UCSD-AML1 (cell line): ENCODE measurements around the gene FAM81B.

Source experiments
- DNase-seq: peaks from one replicate; lab custom pipeline; 2025; ENCODE audit not compliant: unreplicated experiment; lab: John Stamatoyannopoulos, UW

Gene FAM81B

DNA sequence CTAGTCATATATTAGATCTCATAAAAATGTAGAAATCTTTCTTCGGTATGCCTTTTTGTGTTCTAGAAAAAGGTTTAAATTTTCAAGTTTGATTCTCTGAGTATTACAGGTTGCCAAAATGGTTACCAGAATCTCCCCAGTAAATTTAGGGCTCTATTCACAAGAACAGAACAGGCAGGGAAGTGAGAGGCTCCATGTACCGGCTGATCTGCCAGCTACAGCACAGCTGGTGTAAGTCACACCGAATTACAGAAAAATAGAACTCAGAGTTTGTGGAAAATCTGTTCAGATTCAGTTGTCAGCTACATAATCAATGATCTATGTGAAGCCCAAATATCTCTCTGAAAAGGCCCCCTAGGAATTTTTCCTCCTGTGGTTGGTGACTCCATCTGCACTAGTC lies 10.5 kb downstream of the FAM81B start:
- DNase-seq, result no peak

DNA sequence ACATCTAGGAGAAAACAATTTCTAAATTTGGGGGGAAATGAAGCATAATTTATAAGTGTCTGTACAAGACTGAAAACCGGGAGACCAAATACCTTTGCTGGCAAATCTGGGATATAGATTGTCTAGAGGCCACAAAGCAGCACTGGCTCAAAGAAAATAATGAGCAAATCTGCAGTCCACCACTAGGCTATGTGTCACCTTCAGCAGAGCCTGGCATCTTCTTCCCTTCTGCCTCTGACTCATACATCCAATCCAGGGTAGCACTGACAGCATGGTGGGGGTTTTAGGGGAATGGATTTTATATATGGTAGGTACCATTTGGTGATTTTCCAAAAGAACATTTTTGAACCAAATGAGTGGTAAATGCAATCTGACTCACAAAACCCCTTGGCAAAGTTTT lies 12.8 kb downstream of the FAM81B start:
- DNase-seq, result no peak

DNA sequence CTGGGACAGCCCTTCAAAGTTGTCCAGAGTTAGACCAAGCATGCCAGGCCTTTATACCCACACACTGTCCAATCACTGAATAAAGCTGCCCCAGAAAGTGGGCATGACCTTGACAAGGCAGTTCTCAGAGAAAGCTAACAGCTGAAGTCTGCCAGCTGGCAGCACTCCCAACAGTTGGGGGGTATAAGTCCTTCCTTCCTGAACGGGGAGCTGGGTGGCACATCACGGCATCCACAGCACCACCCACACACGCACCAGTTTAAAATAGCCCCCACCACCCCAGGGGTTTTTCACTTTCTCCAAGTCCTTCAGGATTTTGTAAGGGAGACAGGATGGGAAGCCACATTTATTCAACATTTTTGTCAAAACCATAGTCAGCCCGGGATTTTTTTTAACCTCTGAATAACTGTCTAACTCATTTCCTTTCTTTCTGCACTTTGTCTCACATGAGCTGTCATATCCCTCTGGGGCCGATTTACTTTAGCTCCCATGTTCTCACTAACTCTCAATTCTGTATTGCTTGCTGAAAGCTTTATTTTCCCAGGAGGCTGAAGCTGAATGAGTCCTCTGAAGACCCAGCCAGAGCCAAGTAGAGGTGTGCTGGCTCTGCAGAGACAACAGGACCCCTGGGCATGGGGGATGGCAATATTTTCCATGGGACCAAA lies 15.4 kb downstream of the FAM81B start:
- peak; percentile 10 for DNase-seq

DNA sequence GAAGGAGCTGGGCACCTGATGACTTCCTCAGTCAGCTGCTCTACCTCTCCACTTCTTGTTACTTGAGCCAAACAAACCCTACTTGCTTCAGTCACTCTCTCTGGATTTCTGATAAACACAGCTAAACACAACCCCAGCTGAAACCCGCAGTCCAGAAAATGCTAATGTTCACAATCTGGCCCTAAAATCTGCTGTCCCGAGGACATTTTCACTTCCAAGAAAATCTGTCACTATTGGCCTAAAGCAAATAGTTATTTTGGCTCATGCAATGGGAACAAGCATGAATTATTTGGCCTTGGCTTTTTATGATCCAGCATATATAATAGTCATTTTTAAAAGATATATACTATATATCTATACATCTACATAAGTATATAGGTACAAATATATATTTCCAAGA lies 19.1 kb downstream of the FAM81B start:
- DNase-seq, result no peak

DNA sequence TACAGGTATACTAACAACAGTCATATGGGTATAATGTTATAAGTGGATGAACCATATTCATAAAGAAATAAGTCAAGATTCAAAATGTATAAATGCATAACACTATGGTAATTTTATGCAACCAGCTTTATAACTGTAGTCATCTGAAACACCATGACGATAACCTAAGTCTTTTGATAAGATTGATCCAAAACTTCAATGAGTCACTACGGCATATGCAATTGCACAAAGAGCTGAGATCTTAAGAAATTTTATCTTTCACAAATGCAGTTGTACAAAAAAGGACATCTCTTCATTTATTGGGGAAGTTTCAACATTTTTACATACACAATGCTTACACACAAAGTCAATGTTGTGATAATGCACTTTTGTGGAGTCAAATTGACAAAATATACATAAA lies 20.3 kb downstream of the FAM81B start:
- no peak for DNase-seq

DNA sequence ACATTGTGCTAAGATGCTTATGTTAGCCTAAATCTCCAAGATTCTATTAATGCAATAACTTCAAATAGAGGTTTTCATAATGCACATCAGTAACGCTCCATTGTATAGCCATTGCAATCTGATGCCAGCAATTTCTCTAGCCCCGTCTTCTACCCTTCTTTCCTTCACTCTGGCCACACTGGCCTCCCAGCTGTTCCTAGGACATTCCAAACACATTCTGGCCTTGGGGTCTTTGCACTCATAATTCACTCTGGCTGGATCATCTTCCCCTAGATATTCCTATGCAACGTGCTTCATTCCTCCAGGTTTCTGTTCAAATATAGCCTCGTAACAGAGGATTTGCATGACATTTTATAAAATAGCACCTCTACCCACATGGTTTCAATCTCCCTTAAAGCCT lies 23.3 kb downstream of the FAM81B start:
- no peak for DNase-seq

DNA sequence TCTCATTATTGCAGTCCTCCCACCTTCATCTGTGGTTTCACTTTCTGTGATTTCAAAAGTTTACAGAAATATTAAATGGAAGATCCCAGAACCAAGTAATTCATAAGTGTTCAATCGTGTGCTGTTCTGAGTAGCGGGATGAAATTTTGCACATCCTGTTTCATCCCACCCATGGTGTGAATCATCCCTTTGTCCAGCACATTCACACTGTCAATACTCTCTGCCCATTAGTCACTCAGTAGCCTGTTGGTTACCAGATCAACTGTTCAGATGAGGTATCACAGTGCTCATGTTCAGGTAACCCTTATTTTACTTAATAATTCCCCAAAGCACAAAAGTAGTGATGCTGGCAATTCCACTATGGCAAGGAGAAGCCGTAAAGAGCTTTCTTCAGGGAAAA lies 26.8 kb downstream of the FAM81B start:
- DNase-seq, result no peak

DNA sequence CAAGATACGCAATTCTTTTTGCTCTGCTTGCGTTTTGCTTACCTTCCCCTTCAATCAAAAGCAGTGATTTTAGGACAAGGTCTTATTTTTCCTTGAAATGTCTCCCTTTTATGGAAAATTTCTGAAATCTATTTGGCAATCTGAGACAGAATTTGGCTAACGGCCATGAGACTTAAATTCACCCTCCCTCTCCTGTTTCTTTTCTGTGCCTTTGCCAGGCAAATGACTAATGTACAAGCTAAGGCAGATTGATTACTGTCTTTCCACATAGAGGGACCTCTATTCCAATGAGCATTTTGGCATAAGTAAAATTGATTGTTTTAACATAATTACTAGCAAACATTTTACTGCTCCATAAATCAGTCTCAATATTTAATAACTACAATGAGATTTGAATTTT lies 31.7 kb downstream of the FAM81B start:
- DNase-seq, result no peak

DNA sequence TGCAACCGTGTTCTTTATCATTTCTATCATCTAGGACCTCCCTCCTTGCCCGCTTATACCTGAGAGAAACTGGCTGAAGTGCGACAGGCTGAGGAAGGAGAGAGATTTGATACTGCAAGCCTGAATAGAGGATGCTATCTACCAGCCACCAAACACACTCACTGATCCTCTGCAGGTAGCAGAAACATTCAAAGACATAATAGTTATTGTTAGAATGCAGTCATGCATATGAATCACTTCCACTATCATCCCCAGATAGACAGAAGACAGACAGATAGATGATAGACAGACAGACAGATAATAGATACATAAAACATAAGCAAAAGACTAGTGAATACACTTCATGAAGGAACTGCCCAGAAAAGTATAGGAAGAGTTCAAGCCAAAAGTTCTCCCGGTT lies 32.9 kb downstream of the FAM81B start:
- DNase-seq, result no peak

DNA sequence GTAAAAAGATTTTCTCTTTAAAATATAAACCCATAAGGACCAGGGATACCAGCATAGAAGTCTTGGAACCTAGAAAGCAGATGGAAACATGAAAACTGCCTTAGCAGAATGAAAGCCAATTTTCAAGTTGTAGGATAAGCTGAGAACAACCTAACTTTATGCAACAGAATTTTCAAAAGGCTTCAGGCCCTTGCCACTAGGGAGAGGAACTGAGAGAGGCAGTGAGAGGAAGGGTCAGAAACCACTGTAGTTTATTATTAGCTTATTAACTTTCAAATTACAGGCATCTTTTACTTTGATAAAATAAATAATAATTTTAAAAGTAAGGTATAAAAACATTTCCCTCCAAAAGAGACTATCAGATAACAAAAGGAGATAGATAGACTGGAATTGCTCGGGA lies 33.4 kb downstream of the FAM81B start:
- no peak for DNase-seq

DNA sequence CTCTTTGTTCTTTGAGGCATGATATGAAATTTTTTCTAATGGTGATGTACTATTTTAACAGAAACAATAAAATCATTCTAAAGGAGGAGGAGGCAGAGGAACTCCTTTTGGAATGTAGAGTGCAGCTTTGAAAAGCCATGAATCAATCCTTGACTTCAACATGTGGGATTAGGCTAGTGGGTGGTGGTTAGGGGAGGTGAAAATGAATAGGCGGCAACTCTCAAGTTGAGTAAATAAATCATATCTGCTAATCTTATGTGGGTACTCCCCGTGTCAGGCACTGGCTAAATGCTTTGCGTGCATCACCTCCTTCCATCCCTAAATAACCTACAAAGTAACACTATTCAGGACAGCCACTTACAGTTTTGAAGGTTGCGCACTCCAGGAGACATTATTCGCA lies 35.1 kb downstream of the FAM81B start:
- no peak for DNase-seq

DNA sequence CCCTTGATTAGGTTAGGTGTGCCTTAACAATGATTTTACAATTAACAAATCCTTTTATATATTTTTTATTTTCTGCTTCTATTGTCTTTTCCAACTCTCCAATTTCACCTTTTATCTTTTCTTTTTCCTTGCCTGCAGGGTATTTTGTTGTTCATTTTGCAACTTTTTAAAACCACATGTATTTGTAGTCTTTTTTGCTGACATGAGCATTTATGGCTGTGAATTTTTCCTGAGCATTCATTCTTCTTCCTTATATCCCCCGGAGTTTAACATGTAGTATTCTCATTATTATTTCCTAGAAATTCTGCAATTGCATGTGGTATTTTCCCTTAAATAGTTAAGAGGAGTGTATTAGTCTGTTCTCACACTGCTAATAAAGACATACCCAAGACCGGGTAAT lies 41.6 kb downstream of the FAM81B start:
- DNase-seq, result no peak

DNA sequence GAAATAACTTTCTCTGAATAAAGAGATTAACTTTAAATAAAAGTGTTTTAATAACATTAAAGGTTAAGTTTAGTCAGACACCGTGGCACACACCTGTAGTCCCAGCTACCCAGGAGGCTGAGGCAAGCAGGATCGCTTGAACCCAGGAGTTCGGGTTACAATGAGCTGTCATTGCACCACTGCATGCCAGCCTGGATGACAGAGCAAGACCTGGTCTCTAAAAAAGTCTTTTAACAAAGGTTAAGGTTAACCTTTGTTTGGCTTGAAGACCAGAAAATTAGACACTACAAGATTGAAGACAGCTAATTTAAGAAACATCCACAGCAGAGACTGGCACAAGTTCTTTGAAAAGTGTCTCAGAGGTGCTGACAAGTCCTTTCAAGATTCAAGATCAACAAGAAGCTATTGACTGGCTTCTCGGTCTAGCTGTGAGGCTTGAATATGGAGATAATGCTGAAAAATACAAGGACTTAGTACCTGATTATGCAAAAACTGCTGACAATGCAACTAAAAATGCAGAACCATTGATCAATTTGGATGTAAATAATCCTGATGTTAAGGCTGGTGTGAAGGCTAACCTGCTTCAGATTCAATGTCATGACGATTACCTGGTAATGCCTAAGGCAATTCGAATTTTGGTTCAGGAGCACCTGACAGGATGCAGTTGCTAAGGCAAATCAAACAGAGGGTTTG lies 48.8 kb downstream of the FAM81B start:
- no peak for DNase-seq

DNA sequence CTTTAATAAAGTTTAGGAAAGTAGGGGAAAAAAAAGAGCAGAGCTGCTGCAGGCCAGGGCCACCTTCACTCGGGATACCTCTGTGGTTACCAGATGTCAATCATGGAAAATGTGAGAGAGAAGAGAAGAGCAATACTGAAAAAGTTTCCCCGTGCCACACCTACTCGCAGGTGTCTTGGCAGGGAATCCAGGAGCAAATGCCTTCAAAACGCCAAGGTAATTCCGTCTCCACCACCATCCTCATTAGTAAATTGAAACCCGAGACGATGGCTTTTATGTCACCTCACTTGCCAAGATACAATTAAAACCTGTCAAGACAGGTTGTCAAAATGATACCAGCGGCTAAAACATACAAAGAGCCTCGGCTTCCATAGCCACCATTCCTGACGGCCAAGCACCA lies 49.7 kb downstream of the FAM81B start:
- no peak for DNase-seq

DNA sequence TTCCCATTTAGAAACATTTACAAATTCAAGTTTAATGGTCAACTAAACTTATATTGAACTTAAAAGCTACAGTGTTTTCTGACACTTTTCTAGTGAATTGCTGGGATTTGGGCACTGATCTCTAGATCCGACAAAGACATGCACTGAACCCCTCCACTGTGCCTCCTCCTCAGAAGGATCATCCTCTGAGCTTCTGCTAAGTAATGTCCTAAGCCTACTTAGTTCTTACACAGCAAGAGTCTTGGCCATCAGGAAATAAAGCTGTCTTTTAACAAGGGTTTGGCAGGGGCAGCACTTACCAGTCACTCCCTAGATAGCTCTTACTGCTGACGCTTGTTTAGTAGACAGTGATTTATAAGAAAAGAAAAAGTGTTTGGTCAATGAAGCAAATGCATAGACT lies 50.5 kb downstream of the FAM81B start:
- no peak for DNase-seq

DNA sequence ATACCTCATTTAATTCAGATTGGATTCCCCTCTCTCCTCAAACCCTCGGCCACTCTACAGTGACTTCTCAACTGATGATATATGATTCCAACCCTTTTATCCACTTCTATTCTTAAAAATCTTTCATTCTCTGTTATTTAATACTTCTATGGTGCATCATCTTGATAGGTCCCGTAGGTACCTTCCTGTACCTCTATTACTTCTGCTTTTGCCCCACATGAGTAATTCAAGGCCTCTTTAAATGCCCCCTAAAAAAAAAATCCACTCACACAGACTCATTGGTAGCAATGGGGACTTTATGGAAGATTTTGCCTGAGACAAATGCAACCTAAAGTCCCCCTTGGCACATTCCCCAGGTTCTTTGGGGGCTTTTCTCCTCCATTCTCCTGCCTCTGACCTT lies 54.3 kb downstream of the FAM81B start:
- no peak for DNase-seq

DNA sequence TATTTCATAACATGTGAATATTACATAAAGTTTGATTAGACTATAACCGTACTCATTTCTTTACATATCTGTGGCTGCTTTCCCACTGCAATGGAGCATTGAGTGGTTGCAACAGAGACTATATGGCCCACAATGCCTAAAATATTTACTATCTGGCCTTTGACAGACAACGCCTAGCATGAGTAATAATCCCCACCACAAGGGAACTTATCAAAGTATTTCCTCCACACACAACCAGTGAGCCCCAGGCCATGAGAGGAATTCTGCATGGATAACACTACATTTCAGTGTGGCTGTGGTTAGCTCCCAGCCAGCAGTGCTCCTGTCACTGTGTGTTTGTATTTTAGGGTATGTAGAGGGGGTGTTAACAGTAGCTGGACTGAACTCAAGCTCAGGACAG lies 54.8 kb downstream of the FAM81B start:
- peak; percentile 16 for DNase-seq

DNA sequence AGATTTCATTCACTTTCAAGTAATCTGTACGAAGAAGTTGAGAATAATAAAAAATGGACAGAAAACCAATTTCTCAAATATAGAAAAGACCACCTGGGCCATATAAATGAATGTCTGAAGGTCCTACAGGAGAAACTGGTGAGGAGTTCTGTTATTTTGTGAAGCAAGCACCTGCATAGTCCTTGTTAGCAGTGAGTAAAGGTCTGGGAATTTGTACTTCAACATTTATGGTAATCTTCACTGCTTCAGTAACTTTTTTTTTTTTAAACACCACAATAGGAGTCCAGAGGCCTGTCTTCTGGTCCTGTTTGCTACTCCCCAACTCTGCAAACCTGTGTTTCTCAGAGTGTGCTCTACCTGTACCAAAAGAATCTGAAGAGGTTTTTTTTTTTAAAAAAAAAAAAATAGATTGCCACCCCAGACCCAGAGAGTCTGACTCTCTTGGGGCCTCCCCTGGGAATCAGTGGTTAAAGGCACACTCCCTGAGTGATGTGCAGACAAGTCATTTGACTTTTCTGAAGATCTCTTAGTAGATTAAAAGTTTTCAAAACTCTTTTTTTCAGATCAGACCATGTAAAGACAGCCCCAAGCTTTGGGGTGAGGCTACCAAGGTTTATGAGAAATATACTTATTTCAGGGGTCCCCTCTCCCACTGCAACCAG lies 55.5 kb downstream of the FAM81B start:
- no peak for DNase-seq

DNA sequence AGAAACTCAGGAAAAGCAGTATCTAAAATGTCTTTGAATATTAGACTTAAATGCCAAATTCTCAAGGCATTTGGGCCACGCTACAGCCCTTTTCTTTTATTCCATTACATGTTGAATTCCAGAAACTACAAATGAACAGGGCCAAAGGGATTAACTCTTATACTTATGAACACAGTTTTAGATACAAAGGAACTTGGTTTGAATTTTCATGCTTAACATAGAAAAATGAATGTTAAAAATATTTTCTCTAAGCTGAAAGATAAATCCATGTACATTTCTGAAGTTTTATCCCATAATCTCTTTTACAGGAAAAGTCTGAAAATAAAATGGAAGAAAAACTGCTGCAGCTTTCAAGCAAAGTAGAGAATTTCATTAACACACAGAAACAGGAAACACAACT lies 56.8 kb downstream of the FAM81B start:
- no peak for DNase-seq

DNA sequence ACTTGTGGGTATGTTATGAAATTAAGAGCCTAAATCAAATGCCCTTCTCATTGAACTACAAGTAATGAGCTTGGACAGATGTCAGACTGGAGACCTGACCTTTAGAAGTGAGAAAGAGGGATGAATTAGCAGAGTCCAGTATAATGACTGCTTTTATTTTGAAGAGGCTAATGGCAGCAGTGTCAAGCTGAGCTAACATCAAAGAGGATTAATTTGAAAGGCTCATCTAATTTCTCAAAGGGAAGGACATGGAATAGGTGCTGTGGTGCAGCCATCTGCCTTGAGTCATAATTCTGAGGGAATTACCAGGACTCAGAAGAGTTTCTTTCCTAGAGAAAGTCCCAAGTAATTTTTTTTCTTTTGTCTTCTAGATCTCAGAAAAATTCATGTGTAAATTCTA lies 57.6 kb downstream of the FAM81B start:
- no peak for DNase-seq

DNA sequence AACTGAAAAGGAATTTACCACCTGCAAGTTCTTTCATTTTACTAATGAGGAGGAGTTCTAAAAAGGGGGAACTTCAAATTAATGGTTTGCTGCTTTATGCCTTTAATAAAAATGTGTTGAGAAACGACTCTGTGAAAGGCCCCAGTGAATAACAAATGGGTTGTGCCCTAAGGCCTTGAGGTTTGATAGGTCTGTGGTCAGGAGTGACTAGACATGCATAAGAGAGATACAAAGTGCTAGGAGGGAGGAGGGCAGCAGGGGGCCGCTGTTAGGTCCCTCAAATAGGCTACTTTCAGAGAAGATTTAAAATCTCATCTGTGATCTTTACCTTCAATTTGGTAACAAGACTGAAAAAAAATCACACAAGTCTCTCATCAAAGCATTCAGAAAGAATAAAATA lies 58.3 kb downstream of the FAM81B start:
- no peak for DNase-seq

DNA sequence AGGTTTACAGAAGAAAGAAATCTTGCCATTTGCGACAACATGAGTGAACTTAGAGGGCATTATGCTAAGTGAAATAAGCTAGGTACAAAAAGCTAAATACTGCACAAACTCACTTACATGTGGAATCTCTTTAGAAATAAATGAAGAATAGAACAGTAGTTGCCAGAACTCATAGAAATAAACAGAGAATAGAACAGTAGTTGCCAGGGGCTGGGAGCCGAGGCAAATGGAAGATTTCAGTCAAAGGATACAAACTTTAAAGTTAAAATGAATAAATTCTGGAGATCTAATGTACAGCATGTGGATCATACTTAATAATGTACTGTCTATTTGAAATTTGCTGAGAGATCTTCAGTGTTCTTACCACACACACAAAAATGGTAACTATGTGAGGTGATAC lies 63.4 kb downstream of the FAM81B start:
- no peak for DNase-seq

DNA sequence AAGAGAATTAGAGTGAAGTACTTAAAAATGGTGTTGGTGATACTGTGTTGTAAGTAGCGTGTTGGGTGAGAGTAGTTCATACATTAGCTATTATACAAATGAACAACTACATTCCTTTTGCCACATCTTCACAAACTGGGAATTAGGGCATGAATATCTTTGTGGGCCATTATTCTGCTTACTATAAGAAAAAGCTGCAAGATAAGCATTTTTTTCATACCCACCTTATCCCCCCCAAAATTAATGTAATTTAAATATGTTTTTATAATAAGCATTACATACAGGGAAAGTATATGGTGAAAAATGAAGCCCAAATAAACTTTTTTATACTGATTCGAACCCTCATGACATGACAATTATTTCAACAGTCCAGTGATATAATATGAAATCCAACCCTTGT lies 69.5 kb downstream of the FAM81B start:
- no peak for DNase-seq
